Mesendoderm (in vitro differentiated cells): ENCODE measurements around the gene METTL24.

ENCODE experiments used
- DNase-seq: peaks from one replicate; pipeline ENCODE4 v3.0.0; 2013
- H2AK5ac ChIP-seq: 2 replicates; pipeline ENCODE4 v1.6.1; 2013; ENCODE audit warnings: low read length, inconsistent platforms
- H2BK120ac ChIP-seq: 2 replicates; pipeline ENCODE4 v1.6.1; 2013; ENCODE audit warnings: low read depth, mild to moderate bottlenecking, low read length, moderate library complexity, mixed read lengths
- H2BK15ac ChIP-seq: replicated peaks from 2 replicates; pipeline ENCODE4 v1.6.1; 2013; ENCODE audit warnings: low read depth, mild to moderate bottlenecking, moderate library complexity
- H2BK5ac ChIP-seq: 2 replicates; pipeline ENCODE4 v1.6.1; 2013; ENCODE audit warnings: low read length, inconsistent platforms
- H3K18ac ChIP-seq: 2 replicates; pipeline ENCODE4 v1.6.1; 2013; ENCODE audit warnings: mild to moderate bottlenecking, low read length, mixed read lengths
- H3K23ac ChIP-seq: one replicate; pipeline ENCODE4 v1.6.1; 2013; ENCODE audit warnings: low read length
- H3K27ac ChIP-seq: 2 replicates; pipeline ENCODE4 v1.5.1; 2013; ENCODE audit warnings: low read depth, mild to moderate bottlenecking, inconsistent platforms, low read length, moderate library complexity
- H3K27me3 ChIP-seq: 2 replicates; pipeline ENCODE4 v1.6.1; 2013; ENCODE audit warnings: low read length, control low read depth, mild to moderate bottlenecking, inconsistent platforms; ENCODE audit not compliant: insufficient read depth, poor library complexity
- H3K36me3 ChIP-seq: 2 replicates; pipeline ENCODE4 v1.6.1; 2013; ENCODE audit warnings: low read length, inconsistent platforms; ENCODE audit not compliant: control insufficient read depth, insufficient read depth
- H3K4ac ChIP-seq: one replicate; pipeline ENCODE4 v1.6.1; 2013; ENCODE audit warnings: low read depth, mild to moderate bottlenecking, low read length, moderate library complexity
- H3K4me1 ChIP-seq: 2 replicates; pipeline ENCODE4 v1.6.1; 2013; ENCODE audit warnings: low read depth, low read length, inconsistent platforms; ENCODE audit not compliant: control insufficient read depth
- H3K4me2 ChIP-seq: 2 replicates; pipeline ENCODE4 v1.6.1; 2013; ENCODE audit warnings: low read length
- H3K4me3 ChIP-seq: 2 replicates; pipeline ENCODE4 v1.5.1; 2013; ENCODE audit warnings: mild to moderate bottlenecking, low read length
- H3K56ac ChIP-seq: one replicate; pipeline ENCODE4 v1.6.1; 2013; ENCODE audit warnings: low read length
- H3K79me1 ChIP-seq: 2 replicates; pipeline ENCODE4 v1.6.1; 2013; ENCODE audit warnings: low read length, inconsistent platforms
- H3K79me2 ChIP-seq: 2 replicates; pipeline ENCODE4 v1.6.1; 2013; ENCODE audit warnings: mild to moderate bottlenecking, low read length; ENCODE audit not compliant: control insufficient read depth, insufficient read depth
- H3K9ac ChIP-seq: 2 replicates; pipeline ENCODE4 v1.6.1; 2013; ENCODE audit warnings: low read length, inconsistent platforms
- H4K5ac ChIP-seq: one replicate; pipeline ENCODE4 v1.6.1; 2013; ENCODE audit warnings: low read length
- H4K8ac ChIP-seq: one replicate; pipeline ENCODE4 v1.6.1; 2013; ENCODE audit warnings: low read depth, mild to moderate bottlenecking, control low read depth, low read length, moderate library complexity
- WGBS: extraction: QIAGEN DNeasy Blood & Tissue Kit; methylation state at CpG from one replicate; pipeline ENCODE4 v1.1.7; 2013; ENCODE audit warnings: low lambda C conversion rate, missing lambda C conversion rate; ENCODE audit not compliant: insufficient coverage; ENCODE audit errors: extremely low coverage; 5-methylcytosine and 5-hydroxymethylcytosine counted together

Gene METTL24

DNA sequence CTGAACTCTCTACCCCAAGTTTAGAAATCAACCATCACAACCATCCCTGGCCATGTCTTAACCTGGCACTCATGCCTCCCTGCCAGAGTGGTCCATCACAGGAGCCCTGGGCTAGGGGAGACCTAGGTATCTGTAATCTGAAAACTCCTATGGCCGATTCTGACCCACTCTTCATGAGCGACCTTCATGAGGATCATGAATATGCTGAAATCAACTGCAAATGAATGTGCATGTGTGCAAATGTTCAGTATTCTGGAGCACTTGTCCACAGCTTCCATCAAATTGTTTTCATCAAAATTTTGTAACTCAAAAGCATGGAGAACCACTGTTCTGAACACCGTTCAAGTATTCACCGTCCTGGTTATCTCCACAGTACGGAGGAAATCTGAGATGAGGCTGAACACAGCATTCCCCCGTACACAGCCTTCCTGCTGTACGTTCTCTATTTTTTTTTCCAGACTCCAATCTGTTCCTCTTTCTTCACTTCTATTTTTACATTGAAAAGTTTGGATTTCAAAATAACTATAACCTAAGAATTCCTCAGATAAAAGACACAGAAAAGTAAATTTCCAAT lies 17.7 kb downstream of the METTL24 start:
- H2BK15ac ChIP-seq = no peak overlapping the region
- no peak overlapping the region for H3K27ac ChIP-seq
- H4K5ac ChIP-seq = no peak overlapping the region
- no peak overlapping the region for H3K4ac ChIP-seq
- H2BK120ac ChIP-seq = no peak overlapping the region
- H3K9ac ChIP-seq = no peak overlapping the region
- WGBS = no CpG with 5 or more reads among the region's 7 CpGs
- no peaks in the 10 kb centered on the region for H3K4me1 ChIP-seq
- no peak overlapping the region for H2AK5ac ChIP-seq
- no peak overlapping the region for H3K4me2 ChIP-seq
- H3K18ac ChIP-seq = no peak overlapping the region
- H2BK5ac ChIP-seq = no peak overlapping the region
- no peaks in the 10 kb centered on the region for H3K79me2 ChIP-seq
- no peak overlapping the region for H3K56ac ChIP-seq
- no peaks in the 10 kb centered on the region for H3K79me1 ChIP-seq
- no peak for DNase-seq
- no peak overlapping the region for H3K23ac ChIP-seq
- no peak overlapping the region for H3K4me3 ChIP-seq
- no peaks in the 10 kb centered on the region for H3K27me3 ChIP-seq
- no peak overlapping the region for H4K8ac ChIP-seq
- H3K36me3 ChIP-seq = no peaks in the 10 kb centered on the region

DNA sequence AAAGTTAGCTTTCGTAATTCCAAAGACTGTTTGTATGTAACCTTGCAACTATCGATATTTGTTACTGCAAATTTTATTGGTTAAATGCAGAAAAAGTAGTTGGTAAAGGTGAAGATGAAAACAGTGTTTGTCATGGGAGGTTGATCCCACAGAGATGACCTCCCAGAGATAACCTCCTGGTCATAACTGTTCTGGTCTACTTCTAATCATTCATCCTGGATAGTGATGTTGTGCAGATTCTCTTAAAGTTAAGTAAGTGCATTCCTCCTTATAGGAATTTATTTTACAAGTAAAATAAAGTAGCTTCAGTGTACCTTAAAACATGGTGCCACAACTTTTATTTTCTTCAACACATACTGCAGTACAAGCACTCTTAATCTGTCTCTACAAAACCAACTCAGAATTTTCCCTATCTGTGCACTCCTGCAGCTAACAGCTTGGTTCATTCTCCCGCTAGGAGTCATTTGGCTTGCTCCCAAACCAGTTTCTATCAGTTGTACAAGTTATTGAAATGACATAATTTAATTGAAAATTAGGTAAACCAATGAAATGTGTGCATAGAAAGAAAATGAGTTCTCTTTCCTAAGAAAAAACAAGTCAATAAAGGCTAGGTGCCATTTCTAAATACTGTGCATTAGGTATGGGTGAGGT lies 19.2 kb downstream of the METTL24 start:
- H3K4ac ChIP-seq = no peak overlapping the region
- H3K9ac ChIP-seq = no peak overlapping the region
- H3K23ac ChIP-seq = no peak overlapping the region
- H3K4me2 ChIP-seq = no peak overlapping the region
- no peak overlapping the region for H4K5ac ChIP-seq
- H3K18ac ChIP-seq = no peak overlapping the region
- H2BK15ac ChIP-seq = no peak overlapping the region
- no peak overlapping the region for H3K56ac ChIP-seq
- H3K27me3 ChIP-seq = no peaks in the 10 kb centered on the region
- no peak overlapping the region for H3K4me3 ChIP-seq
- no peak overlapping the region for H3K27ac ChIP-seq
- no peak overlapping the region for H2BK120ac ChIP-seq
- H3K36me3 ChIP-seq = no peaks in the 10 kb centered on the region
- H3K79me1 ChIP-seq = no peaks in the 10 kb centered on the region
- no peak overlapping the region for H2AK5ac ChIP-seq
- H2BK5ac ChIP-seq = no peak overlapping the region
- H3K79me2 ChIP-seq = no peaks in the 10 kb centered on the region
- no CpG with 5 or more reads among the region's 3 CpGs for WGBS
- H4K8ac ChIP-seq = no peak overlapping the region
- no peak for DNase-seq
- H3K4me1 ChIP-seq = no peaks in the 10 kb centered on the region

DNA sequence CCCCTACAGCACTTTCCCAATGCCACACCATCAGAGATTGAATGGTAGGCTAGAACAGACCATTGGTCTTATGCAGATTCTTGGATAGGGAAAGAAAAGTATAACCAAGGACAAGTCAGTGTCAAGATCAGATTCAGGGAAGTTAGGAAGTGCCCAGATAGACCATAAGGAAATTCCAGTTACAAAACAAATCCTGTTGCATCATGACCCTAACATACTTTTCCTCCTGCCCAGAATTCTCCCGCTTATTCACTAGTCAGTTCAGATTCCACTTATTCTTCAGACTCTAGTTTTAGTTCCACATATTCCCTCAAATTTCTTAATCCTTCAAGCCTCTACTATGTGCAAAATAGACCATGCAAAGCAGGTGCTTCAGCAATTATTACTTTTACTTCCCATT lies 20.7 kb downstream of the METTL24 start:
- H3K56ac ChIP-seq = no peak overlapping the region
- no peak overlapping the region for H4K5ac ChIP-seq
- no peak overlapping the region for H2BK5ac ChIP-seq
- H3K4me1 ChIP-seq = no peaks in the 10 kb centered on the region
- H3K18ac ChIP-seq = no peak overlapping the region
- H2AK5ac ChIP-seq = no peak overlapping the region
- DNase-seq = no peak
- H3K4me2 ChIP-seq = no peak overlapping the region
- H3K36me3 ChIP-seq = no peaks in the 10 kb centered on the region
- no peak overlapping the region for H3K23ac ChIP-seq
- H3K79me1 ChIP-seq = no peaks in the 10 kb centered on the region
- no peak overlapping the region for H3K9ac ChIP-seq
- H2BK120ac ChIP-seq = no peak overlapping the region
- H3K79me2 ChIP-seq = no peaks in the 10 kb centered on the region
- H3K27ac ChIP-seq = no peak overlapping the region
- no peak overlapping the region for H3K4ac ChIP-seq
- no peak overlapping the region for H3K4me3 ChIP-seq
- H2BK15ac ChIP-seq = no peak overlapping the region
- H4K8ac ChIP-seq = no peak overlapping the region
- no peaks in the 10 kb centered on the region for H3K27me3 ChIP-seq
- no CpG with 5 or more reads among the region's 1 CpG for WGBS

DNA sequence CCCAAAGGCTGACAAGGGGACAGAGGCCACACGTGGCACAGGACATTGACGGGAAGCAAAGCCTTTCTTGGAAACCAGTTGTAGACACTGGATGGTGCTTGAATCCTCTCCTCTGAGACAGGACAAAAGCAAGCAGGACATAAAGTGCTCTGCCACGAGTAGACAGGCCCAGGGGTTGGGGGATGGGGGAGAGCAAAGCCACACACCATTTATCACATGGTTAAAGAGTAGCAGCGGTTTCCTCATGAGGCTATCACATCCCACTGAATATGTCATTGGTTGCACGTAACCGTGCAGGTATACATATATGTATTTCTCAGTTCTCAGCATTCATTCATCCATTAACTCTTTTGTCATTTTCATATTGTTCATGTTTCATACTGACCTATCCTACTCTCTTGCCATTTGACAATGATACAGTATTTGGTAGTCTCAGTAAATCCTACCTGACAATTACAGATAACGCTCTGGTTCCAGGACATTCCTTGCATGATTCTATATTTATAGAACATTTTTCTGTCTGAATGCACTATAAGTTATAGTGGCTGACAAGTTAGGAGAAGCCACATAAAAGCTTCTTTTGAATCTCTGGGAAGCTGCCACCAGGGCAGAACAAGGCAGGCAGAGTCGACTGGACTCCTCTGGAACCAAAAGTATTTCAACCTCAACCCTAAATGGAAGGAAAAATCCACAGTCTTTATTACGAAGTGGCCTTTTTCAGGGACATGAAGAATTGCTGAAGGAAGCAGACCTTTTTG lies 23.5 kb downstream of the METTL24 start:
- no peaks in the 10 kb centered on the region for H3K79me1 ChIP-seq
- H3K56ac ChIP-seq = no peak overlapping the region
- H3K79me2 ChIP-seq = no peaks in the 10 kb centered on the region
- H3K4me2 ChIP-seq = no peak overlapping the region
- WGBS = no CpG with 5 or more reads among the region's 9 CpGs
- no peak overlapping the region for H2BK15ac ChIP-seq
- no peak overlapping the region for H3K27ac ChIP-seq
- H3K9ac ChIP-seq = no peak overlapping the region
- no peak overlapping the region for H3K4ac ChIP-seq
- H4K5ac ChIP-seq = no peak overlapping the region
- H3K36me3 ChIP-seq = no peaks in the 10 kb centered on the region
- H2BK5ac ChIP-seq = no peak overlapping the region
- no peak overlapping the region for H4K8ac ChIP-seq
- H3K18ac ChIP-seq = no peak overlapping the region
- H3K27me3 ChIP-seq = no peaks in the 10 kb centered on the region
- H3K4me3 ChIP-seq = no peak overlapping the region
- no peak overlapping the region for H2BK120ac ChIP-seq
- H2AK5ac ChIP-seq = no peak overlapping the region
- H3K4me1 ChIP-seq = no peaks in the 10 kb centered on the region
- H3K23ac ChIP-seq = no peak overlapping the region
- DNase-seq = no peak

DNA sequence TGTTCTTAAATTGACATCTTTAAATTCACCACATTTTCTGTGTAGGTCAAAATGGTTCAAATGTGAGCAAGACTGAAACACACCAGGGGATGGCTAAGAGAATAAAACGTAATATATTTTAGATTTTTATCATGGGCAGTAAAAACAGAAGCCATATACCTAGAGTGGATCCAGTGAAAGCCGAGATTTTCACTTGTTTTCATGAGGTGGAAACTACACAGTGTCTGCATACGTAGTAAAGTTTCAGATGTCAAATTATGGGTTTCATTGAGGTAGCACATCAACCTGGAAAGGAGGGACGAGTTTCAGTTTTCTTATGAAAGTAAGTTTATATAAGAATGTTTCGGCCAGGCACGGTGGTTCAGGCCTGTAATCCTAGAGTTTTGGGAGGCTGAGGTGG lies 25.9 kb downstream of the METTL24 start:
- no peak overlapping the region for H3K18ac ChIP-seq
- no peak overlapping the region for H2AK5ac ChIP-seq
- no peak overlapping the region for H3K4me3 ChIP-seq
- no peak for DNase-seq
- H3K79me1 ChIP-seq = no peaks in the 10 kb centered on the region
- no peaks in the 10 kb centered on the region for H3K27me3 ChIP-seq
- no peak overlapping the region for H4K5ac ChIP-seq
- H2BK15ac ChIP-seq = no peak overlapping the region
- no peak overlapping the region for H3K23ac ChIP-seq
- no peaks in the 10 kb centered on the region for H3K36me3 ChIP-seq
- no peak overlapping the region for H3K4me2 ChIP-seq
- WGBS = no CpG with 5 or more reads among the region's 6 CpGs
- H2BK5ac ChIP-seq = no peak overlapping the region
- H4K8ac ChIP-seq = no peak overlapping the region
- no peak overlapping the region for H2BK120ac ChIP-seq
- H3K4me1 ChIP-seq = no peaks in the 10 kb centered on the region
- no peak overlapping the region for H3K9ac ChIP-seq
- H3K56ac ChIP-seq = no peak overlapping the region
- no peaks in the 10 kb centered on the region for H3K79me2 ChIP-seq
- H3K4ac ChIP-seq = no peak overlapping the region
- no peak overlapping the region for H3K27ac ChIP-seq
